DMS114 treated with DMSO at 0.1 percent for 48 hours (cell line): ENCODE results near the gene PMM2.
A peak's percentile ranks its signal among the peaks of the same experiment; 100 is the strongest.
"Not testable (repeated sequence)": the region's sequence is repeated elsewhere in the genome, so short reads cannot be mapped to it uniquely, and the experiment has no call there.

Experiments used
- DNase-seq: peaks from one replicate; lab custom pipeline; 2025; ENCODE audit not compliant: unreplicated experiment; lab: John Stamatoyannopoulos, UW

The PMM2 gene

GRCh38 chr16:8866118-8866883 lies 68.7 kb downstream of the PMM2 start:
- DNase-seq: no peak

- DNase-seq: no peak
Measured at GRCh38 chr16:8866884-8867215, 69.2 kb downstream of the PMM2 start.

- no peak for DNase-seq
Measured at GRCh38 chr16:8867216-8867931, 69.7 kb downstream of the PMM2 start.

- DNase-seq: no peak
Measured at GRCh38 chr16:8867932-8868415, 70.3 kb downstream of the PMM2 start.

GRCh38 chr16:8868416-8869211 lies 71.0 kb downstream of the PMM2 start, which contains the start of gene CARHSP1:
TSS of gene CARHSP1 (minus strand) at chr16:8869006. CDS start at chr16:8859328, 9,678 bp downstream.
- peak; percentile 82 for DNase-seq

GRCh38 chr16:8869212-8869987 lies 71.8 kb downstream of the PMM2 start:
- DNase-seq: no peak

GRCh38 chr16:8869988-8870241 lies 72.3 kb downstream of the PMM2 start:
- not testable (repeated sequence) for DNase-seq

- DNase-seq: no peak
Measured at GRCh38 chr16:8872071-8872470, 74.4 kb downstream of the PMM2 start.

GRCh38 chr16:8872967-8873865 lies 75.6 kb downstream of the PMM2 start:
- DNase-seq: no peak

- not testable (repeated sequence) for DNase-seq
Measured at GRCh38 chr16:8873866-8874195, 76.2 kb downstream of the PMM2 start.

GRCh38 chr16:8874388-8874787 lies 76.7 kb downstream of the PMM2 start:
- DNase-seq: no peak

GRCh38 chr16:8875317-8875716 lies 77.7 kb downstream of the PMM2 start:
- not testable (repeated sequence) for DNase-seq

GRCh38 chr16:8877894-8878522 lies 80.4 kb downstream of the PMM2 start:
- DNase-seq: no peak

GRCh38 chr16:8878523-8878911 lies 80.9 kb downstream of the PMM2 start:
- DNase-seq: no peak

GRCh38 chr16:8880839-8881510 lies 83.3 kb downstream of the PMM2 start:
- DNase-seq: no peak

- DNase-seq: no peak
Measured at GRCh38 chr16:8882041-8882617, 84.5 kb downstream of the PMM2 start, which contains the start of gene LITAFD. TSS of gene LITAFD (plus strand) at chr16:8882351. CDS start at chr16:8884356, 2,005 bp downstream.

- DNase-seq: no peak
Measured at GRCh38 chr16:8882725-8883377, 85.2 kb downstream of the PMM2 start.
